HG02938 (cell line): Measurements from ENCODE around the gene MRGPRE.

ENCODE experiments used
- ATAC-seq: cut with Tn5 transposase; IDR thresholded peaks from one replicate; pipeline ENCODE4 v1.9.1; 2021; ENCODE audit warnings: mild to moderate bottlenecking, moderate library complexity; ENCODE audit not compliant: unreplicated experiment

Gene MRGPRE

GRCh38 chr11:3197044-3197695, 35.0 kb downstream of the MRGPRE start:
- no peak for ATAC-seq

GRCh38 chr11:3196161-3197043, 35.8 kb downstream of the MRGPRE start:
- no peak for ATAC-seq

- no peak for ATAC-seq
These were observed 36.7 kb downstream of the MRGPRE start for GRCh38 chr11:3195251-3196160.

DNA sequence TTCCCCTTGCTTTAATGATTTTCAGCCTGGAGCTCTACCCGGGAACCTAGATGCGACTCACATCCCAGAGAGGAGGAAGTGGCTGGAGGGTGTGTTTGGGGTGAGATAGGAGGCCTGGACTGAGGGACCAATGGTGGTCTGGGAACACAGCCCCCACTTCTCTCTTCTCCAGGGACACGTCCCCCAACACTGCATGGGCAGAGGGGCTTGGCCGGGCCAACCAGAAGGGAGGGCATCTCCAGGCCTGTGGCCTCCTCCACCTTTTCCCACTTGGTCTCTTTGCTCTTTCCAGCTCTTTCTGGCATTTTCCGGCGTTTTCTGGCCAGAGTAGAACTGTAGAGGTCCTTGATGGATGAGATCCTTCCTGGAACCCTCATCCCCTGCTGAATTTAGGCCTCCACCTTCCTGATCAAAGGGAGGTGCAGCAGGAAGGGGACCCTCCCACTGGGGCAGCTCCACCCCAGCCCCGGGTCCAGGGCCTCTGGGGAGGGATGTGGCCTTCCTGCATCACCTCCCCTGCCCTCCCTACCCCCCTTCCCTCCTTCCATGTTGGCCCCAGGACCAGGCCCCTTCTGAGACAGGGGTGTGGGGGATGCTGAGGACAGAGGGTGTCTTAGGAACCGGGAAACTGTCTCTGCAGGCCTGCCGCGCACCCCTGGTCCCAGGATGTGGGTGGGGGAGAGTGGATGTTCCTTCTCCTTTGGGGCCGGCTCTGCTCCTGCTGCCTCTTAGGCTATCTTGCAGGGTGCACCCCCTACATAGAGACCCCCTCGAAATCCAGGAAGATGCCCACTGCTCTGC, 38.0 kb downstream of the MRGPRE start:
- ATAC-seq, result no peak

GRCh38 chr11:3193373-3194015, 38.7 kb downstream of the MRGPRE start:
- ATAC-seq, result no peak

DNA sequence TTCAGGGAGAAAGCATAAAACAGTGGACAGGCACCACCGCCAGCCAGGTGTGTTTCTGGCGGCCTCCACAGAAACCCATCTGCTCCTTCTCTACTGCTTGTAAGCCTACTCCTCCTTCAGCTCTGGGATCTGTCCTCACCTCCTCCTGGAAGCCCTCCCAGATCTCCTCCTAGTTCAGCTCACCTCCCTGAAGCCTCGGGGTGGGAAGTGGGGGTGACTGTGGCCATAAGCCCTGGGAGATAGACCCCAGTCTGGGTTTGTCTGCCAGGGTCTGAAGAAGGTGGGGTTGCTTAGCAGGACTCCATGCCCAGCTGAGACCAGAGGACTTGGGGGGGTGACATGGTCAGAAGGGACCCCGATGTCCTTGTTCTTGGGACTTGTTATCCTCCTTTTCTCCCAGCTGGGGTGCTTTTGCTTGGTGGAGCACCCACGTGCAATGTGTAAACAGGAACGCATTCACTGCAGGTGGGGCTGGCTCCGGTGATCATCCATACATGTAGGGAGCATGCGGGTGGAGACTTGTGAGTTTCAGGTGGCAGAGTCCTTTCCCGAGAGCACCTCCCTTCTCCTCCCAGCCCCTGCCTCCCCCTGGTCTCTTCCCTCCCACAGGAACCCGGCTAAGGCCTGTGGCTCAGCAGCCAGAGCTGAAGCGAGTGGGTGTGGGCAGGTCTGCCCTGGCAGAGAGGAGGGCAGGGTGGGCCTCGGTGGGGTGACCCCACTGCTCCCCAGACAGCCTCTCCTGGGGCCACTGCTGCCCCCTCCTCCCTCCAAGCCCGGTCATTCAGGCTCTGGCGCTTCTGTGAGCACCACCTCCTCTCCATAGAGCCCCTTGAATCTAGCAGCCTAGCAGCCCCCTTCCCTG, 39.5 kb downstream of the MRGPRE start:
- no peak for ATAC-seq

DNA sequence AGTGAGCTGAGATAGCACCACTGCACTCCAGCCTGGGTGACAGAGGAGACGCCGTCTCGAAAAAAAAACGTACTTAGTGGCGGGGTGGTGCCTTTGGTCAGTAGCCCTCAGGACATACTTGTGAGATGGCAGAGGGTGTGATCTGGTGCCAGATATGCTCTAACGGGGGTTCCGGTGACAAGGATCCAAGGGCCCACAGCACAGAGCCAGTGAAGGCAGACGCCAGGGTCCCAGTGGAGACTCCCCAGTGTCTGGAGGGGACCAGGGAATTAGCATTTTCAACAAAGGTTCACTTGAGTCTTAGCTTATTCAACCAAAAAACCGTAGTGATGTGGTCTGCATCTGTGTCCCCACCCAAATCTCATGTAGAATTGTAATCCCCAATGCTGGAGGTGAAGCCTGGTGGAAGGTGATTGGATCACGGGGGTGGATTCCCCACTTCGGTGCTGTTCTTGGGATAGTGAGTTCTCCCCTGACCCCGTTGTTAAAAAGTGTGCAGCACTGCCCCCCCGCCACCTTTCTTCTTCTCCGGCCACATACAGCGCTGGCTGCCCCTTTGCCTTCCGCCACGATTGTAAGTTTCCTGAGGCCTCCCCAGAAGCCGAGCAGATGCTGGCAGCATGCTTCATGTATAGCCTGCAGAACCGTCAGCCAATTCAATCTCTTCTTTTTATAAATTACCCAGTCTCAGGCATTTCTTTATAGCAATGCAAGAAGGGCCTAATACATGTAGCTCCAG, 40.5 kb downstream of the MRGPRE start:
- no peak for ATAC-seq

DNA sequence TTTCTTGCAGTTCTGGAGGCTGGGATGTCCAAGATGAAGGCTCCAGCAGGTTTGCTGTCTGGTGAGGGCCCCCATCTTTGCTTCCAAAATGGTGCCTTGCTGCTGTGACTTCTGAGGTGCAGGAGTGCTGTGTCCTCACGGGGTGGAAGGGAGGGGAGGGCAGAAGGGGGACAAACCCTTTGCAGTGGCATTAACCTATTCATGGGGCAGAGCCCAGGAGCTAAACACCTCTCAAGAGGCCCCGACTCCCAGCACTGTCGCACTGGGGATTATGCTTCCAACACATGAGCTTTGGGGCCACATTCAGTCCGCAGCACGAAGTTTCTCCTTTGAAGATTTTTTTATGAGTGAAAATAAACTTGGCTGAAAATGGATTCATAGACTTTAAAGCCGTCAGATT, 41.6 kb downstream of the MRGPRE start:
- no peak for ATAC-seq

DNA sequence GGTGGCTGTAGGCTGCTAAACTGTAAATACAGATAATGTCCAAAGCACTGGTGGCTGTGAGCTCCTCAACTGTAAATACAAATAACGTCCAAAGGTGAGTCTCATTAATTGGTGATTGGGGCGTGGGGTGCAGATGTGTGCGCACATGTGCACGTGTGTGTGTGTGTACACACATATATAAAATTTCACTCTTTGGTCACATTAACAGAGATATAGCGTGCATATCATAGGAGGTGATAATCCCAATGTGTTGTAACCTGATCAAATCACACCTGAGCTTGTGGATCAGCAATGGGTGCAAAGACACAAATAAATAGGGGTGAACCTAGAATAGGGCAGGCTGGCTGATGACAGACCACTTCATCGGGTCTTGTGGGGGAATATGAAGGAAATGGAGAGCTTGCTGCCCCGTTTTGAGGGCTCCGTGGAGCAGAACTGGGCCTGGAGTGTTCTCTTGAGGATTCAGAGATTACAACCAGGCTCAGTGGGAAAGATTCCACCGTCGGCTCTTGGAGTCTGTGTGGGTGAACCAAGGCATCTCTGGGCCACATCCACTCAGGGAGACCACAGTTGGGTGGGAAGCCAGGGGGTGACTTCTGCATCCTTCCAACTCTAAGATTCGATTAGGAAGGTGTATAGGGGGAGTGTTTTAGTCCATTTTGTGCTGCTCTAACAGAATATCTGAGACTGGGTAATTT, 42.2 kb downstream of the MRGPRE start:
- no peak for ATAC-seq

GRCh38 chr11:3189196-3189843, 42.9 kb downstream of the MRGPRE start:
- ATAC-seq, result no peak

GRCh38 chr11:3188496-3189195, 43.6 kb downstream of the MRGPRE start:
- no peak for ATAC-seq

DNA sequence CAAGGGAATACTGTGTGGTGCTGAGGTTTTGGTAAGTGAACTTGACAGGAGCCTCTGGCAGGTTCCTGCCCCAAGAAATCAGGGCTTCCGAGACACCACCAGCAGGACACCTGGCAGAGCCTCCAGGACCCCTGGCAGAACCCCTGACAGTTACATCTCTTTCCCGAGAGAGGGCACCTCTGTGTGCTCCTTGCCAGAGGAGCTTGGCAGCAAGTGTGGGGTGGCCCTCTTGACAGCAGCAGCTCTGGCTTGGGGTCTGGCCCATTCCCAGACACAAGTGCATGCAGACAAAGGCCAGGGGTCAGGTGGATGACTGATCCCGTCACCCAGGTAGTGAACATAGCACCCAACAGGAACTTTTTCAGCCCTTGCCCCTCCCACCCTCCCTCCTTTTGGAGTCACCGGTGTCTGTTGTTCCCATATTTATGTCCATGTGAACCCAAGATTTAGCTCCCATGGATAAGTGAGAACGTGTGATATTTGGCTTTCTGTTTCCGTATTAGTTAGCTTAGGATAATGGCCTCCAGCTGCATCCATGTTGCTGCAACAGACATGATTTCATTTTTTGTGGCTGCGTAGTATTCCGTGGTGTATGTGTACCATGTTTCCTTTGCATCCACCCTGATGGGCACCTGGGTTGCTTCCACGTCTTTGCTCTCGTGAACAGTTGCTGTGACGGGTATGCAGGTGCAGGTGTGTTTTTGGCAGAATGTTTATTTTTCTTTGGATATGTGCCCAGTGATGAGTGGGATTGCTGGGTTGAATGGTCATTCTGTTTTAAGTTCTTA, 45.9 kb downstream of the MRGPRE start:
- ATAC-seq, result no peak

DNA sequence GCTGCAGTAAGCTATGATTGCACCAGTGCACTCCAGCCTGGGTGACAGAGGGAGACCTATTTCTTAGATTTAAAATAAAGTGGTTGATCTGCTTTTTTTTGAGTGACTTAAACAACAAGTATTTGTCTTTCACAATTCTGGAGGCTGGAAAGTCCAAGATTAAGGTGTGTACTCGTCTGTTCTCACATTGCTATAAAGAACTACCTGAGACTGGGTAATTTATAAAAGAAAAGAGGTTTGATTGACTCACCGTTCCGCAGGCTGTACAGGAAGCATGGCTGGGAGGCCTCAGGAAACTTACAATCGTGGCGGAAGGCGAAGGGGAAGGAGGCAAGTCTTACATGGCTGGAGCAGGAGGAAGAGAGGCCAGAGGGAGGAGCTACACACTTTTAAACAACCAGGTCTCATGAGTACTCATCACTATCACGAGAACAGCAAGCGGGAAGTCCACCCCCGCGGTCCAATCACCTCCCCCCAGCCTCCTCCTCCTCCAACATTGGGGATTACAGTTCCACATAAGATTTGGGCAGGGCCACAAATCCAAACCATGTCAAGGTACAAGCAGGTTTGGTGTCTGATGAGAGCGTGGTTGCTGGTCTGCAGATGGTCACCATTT, 47.4 kb downstream of the MRGPRE start:
- ATAC-seq, result no peak

- no peak for ATAC-seq
These were observed 48.7 kb downstream of the MRGPRE start for GRCh38 chr11:3183523-3183922.

GRCh38 chr11:3182462-3182852, 49.8 kb downstream of the MRGPRE start:
- no peak for ATAC-seq
